Measurements from ENCODE around the gene TEAD1. TPM values are rescaled to one million over a fixed set of nuclear protein-coding genes. Genes with fewer than 3 reads are reported as not detected.

Gene TEAD1
- total and polyA plus RNA-seq, 8 donors, result 5.9 to 35.1 (median 22.0) TPM

- TF ChIP-seq, protein P1, sequence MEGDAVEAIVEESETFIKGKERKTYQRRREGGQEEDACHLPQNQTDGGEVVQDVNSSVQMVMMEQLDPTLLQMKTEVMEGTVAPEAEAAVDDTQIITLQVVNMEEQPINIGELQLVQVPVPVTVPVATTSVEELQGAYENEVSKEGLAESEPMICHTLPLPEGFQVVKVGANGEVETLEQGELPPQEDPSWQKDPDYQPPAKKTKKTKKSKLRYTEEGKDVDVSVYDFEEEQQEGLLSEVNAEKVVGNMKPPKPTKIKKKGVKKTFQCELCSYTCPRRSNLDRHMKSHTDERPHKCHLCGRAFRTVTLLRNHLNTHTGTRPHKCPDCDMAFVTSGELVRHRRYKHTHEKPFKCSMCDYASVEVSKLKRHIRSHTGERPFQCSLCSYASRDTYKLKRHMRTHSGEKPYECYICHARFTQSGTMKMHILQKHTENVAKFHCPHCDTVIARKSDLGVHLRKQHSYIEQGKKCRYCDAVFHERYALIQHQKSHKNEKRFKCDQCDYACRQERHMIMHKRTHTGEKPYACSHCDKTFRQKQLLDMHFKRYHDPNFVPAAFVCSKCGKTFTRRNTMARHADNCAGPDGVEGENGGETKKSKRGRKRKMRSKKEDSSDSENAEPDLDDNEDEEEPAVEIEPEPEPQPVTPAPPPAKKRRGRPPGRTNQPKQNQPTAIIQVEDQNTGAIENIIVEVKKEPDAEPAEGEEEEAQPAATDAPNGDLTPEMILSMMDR (IDR thresholded peaks at IDR 0.05), result no peak
- no peak overlapping the region for H3K4me3 ChIP-seq
- H3K27ac ChIP-seq, result no peak overlapping the region
- intact Hi-C loops (cut with DNase I), result no loop called here
- no peak for DNase-seq
- H3K4me1 ChIP-seq, result no peaks in the 10 kb centered on the region
- FAIRE-seq, result no peak
- WGBS, 2 donors, result 74 to 83% methylated on average over 8 of the region's 8 CpGs
- no peaks in the 10 kb centered on the region for H3K27me3 ChIP-seq
- no peaks in the 10 kb centered on the region for H3K9me3 ChIP-seq
- H3K36me3 ChIP-seq, result no peaks in the 10 kb centered on the region
- no peak for ATAC-seq
These were observed 12.0 kb upstream of the TEAD1 start for GRCh38 chr11:12662101-12662689.

- Histone ChIP-seq H3K4me1 (no peaks in the 10 kb centered on the region), H3K4me3 (no peak overlapping the region), H3K36me3 (no peaks in the 10 kb centered on the region), H3K27ac (no peak overlapping the region), H3K27me3 (no peaks in the 10 kb centered on the region), H3K9me3 (no peaks in the 10 kb centered on the region)
- WGBS, 2 donors, result 82 to 94% methylated on average over 1 of the region's 1 CpG
- no peak for ATAC-seq
- no peak for DNase-seq
- intact Hi-C loops (cut with DNase I), result no loop called here
- TF ChIP-seq, protein P1 (IDR thresholded peaks at IDR 0.05), result no peak
- no peak for FAIRE-seq
These were observed 9.8 kb upstream of the TEAD1 start for GRCh38 chr11:12664385-12664784.

DNA sequence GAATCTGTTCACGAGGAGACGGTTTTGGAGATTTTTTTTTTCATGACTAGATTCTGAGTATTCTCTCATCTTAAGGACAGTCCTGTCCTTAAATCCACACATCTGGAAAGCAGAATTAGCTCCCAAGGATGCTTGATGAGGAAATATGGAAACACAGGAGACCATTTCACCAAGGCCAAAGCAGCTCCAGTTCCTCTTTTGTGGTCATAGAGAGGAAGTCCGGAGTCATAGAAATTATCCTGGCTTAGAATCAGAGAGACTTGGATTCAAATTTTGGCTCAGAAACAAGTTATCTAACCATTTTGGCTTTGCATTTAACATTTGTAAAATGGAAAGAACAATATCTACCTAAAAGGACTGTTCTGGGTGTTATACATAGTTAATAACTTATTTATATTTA lies 7.3 kb upstream of the TEAD1 start:
- 74 to 86% methylated on average over 3 of the region's 3 CpGs for WGBS, 2 donors
- FAIRE-seq, result no peak

DNA sequence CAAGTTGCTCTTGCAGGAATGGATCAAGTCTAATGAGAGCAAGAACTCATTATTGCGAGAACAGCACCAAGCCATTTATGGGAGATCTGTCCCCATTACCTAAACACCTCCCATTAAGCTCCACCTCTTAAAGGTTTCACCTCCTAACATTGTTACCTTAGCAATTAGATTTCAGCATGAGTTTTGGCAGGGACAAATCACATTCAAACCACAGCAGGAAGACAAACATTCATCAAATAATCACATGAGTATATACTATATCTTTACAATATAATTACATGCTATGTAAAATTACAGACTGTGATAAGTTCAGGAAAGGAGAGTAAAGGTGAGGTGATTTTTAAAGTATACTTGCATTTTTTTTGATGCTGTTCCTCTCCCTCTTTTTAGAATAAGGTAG lies 6.6 kb upstream of the TEAD1 start:
- ATAC-seq (no peak), FAIRE-seq (no peak), DNase-seq (no peak)
- Histone ChIP-seq H3K4me1 (no peaks in the 10 kb centered on the region), H3K4me3 (no peak overlapping the region), H3K27me3 (no peaks in the 10 kb centered on the region), H3K36me3 (no peaks in the 10 kb centered on the region), H3K9me3 (no peaks in the 10 kb centered on the region), H3K27ac (no peak overlapping the region)
- intact Hi-C loops (cut with DNase I), result no loop called here
- TF ChIP-seq, protein P1 (IDR thresholded peaks at IDR 0.05), result no peak
- 95 to 100% methylated on average over 1 of the region's 1 CpG for WGBS, 2 donors

More for the DNA sequence above, 7.3 kb upstream of the TEAD1 start:
- intact Hi-C loops (cut with DNase I), result no loop called here
- DNase-seq (no peak), ATAC-seq (no peak)
- TF ChIP-seq, protein P1 (IDR thresholded peaks at IDR 0.05), result no peak
- Histone ChIP-seq H3K27me3 (no peaks in the 10 kb centered on the region), H3K36me3 (no peaks in the 10 kb centered on the region), H3K27ac (no peak overlapping the region), H3K9me3 (no peaks in the 10 kb centered on the region), H3K4me1 (no peaks in the 10 kb centered on the region), H3K4me3 (no peak overlapping the region)

GRCh38 chr11:12668166-12668565 lies 6.1 kb upstream of the TEAD1 start:
- no peaks in the 10 kb centered on the region for H3K36me3 ChIP-seq
- FAIRE-seq (no peak), DNase-seq (no peak), ATAC-seq (no peak)
- 65 to 81% methylated on average over 2 of the region's 2 CpGs for WGBS, 2 donors
- intact Hi-C loops (cut with DNase I), result no loop called here
- H3K27ac ChIP-seq, result no peak overlapping the region
- H3K4me3 ChIP-seq, result no peak overlapping the region
- H3K9me3 ChIP-seq, result no peaks in the 10 kb centered on the region
- TF ChIP-seq, protein P1 (IDR thresholded peaks at IDR 0.05), result no peak
- H3K4me1 ChIP-seq, result no peaks in the 10 kb centered on the region
- H3K27me3 ChIP-seq, result no peaks in the 10 kb centered on the region
